ENCODE data around the gene RPS6KB2. TPM values are rescaled to one million over a fixed set of nuclear protein-coding genes. Genes with fewer than 3 reads are reported as not detected.
A peak's percentile ranks its signal among the peaks of the same experiment; 100 is the strongest.
"Not testable (repeated sequence)": the region's sequence is repeated elsewhere in the genome, so short reads cannot be mapped to it uniquely, and the experiment has no call there.

Gene RPS6KB2
- total RNA-seq, 1 donor from 2014 or later: 25.1 TPM

DNA sequence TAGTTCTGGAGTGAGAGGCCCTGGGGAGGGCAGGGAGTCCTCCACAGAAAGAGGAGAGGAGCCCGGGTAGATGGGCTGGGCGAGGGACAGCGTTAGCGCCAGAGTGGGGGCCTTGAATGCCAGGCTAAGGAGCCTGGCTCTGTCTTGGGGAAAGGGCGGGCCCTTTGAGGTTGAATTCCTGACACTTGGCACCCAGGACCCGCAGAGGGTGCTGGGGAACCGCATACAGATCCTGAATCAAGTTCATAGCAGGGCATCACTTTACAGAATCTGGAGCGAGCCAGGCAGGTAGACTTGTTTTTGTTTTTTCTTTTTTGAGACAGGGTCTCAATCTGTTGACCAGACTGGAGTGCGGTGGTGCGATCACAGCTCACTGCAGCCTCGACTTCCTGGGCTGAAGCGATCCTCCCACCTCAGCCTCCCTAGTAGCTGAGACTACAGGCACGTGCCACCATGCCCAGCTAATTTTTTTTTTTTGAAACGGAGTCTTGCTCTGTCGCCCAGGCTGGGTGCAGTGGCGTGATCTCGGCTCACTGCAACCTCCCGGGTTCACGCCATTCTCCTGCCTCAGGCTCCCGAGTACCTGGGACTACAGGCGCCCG, 6.8 kb upstream of the RPS6KB2 start:
- no peak for ATAC-seq
- intact Hi-C loops (cut with micrococcal nuclease): no loop called here
- no peak for DNase-seq

DNA sequence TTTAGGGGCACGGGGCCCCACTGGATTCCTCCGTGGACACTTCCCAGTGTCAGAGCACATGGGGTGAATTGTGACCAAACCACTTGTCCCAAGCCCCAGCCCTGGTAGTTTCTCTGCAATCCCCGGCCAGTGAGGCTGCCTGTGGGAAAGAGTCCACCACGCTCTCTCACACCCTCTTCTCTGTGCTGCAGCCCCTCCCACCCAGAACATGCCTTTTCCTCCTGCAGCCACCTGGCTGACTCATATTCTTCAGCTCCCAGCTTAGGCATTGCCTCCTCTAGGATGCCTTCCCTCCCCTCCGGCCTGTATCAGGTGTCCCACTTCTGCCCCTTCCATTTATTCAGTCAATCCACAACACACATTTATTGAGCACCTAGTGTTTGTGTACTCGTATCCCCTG, 5.4 kb upstream of the RPS6KB2 start:
- ATAC-seq: no peak
- DNase-seq: no peak
- intact Hi-C loops (cut with micrococcal nuclease): no loop called here

DNA sequence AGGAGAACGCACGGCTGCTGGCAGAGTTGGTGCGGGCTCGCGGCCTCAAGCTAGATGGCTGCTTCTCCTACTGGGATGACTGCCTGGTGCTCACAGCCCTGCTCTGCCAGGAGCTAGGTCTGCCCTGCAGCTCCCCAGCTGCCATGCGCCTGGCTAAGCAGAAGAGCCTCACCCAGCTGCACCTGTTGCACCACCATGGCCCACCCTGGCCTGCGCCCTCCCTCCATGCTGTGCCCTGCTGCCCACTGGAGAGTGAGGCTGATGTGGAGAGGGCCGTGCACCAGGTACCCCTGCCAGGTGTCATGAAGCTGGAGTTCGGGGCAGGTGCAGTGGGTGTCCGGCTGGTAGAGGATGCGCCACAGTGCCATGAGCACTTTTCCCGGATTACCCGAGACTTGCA, 4.8 kb upstream of the RPS6KB2 start:
- ATAC-seq (no peak), DNase-seq (no peak)
- intact Hi-C loops (cut with micrococcal nuclease): no loop called here

DNA sequence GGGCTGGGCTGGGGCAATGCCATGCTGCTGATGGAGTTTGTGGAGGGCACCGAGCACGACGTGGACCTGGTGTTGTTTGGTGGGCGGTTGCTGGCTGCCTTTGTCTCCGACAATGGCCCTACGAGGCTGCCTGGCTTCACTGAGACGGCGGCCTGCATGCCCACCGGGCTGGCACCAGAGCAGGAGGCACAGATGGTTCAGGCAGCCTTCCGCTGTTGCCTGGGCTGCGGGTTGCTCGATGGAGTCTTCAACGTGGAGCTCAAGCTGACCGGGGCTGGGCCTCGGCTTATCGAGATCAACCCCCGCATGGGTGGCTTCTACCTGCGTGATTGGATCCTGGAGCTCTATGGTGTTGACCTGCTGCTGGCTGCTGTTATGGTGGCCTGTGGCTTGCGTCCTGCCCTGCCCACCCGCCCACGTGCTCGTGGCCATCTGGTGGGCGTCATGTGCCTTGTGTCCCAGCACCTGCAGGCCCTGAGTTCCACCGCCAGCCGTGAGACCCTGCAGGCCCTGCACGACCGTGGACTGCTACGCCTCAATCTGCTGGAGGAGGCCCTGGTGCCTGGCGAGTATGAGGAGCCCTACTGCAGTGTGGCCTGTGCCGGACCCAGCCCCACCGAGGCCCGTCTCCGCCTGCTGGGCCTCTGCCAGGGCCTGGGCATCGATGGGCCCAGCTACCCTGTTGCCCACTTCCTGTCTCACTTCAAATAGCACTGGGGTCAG, 4.2 kb upstream of the RPS6KB2 start:
- no peak for ATAC-seq
- intact Hi-C loops (cut with micrococcal nuclease): no loop called here
- no peak for DNase-seq

DNA sequence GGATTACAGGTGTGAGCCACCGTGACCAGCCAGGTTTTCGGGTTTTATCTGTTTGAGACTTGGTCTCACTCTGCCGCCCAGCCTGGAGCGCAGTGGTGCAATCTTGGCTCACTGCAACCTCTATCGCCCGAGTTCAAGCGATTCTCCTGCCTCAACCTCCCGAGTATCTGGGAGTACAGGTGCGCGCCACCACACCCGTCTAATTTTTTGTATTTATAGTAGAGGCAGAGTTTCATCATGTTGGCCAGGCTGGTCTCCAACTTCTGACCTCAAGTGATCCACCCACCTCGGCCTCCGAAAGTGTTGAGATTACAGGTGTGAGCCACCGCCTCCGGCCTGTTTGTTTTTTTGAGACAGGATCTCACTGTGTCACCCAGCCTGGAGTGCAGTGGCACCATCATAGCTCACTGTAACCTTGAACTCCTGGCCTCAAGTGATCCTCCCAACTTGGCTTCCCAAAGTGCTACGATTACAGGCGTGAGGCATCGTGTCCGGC, 882 bp upstream of the RPS6KB2 start:
- DNase-seq; ATAC-seq; intact Hi-C loops (cut with micrococcal nuclease): not testable (repeated sequence)

DNA sequence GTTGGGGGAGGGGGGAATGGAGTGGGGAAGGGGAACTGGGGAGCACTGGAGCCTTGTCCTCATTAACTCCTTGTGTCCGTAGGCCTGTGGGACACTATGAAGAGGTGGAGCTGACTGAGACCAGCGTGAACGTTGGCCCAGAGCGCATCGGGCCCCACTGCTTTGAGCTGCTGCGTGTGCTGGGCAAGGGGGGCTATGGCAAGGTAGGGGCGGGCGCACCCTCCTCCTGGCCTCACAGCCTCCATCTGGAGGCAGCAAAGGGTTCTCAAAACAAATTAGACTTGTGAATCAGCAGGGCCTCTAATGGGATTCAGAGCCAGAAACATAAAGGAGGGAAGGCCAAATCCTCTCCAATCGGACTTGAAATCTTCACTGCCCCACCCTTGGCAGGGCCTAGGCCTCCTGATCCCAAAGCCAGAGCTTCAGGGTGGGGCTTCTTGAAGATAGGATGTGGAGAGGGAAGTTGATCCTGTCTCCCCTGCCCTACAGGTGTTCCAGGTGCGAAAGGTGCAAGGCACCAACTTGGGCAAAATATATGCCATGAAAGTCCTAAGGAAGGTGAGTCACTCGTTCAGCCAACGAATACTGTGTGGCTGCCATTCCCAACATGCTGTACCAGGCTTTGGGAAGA, 859 bp downstream of the RPS6KB2 start:
- ATAC-seq: no peak
- intact Hi-C loops (cut with micrococcal nuclease): no loop called here
- DNase-seq: no peak

DNA sequence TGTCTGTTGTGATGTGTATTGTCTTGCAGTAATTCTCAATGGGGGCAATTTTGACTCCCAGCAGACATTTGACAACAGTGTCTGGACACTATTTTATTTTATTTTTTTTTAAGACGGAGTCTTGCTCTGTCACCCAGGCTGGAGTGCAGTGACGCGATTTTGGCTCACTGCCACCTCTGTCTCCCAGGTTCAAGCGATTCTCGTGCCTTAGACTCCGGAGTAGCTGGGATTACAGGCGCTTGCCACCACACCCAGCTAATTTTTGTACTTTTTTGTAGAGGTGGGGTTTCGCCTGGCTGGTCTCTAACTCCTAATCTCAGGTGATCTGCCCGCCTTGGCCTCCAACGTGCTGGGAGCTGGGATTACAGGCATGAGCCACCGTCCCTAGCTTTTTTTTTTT, 1.4 kb downstream of the RPS6KB2 start:
- DNase-seq (no peak), ATAC-seq (no peak)
- intact Hi-C loops (cut with micrococcal nuclease): no loop called here

DNA sequence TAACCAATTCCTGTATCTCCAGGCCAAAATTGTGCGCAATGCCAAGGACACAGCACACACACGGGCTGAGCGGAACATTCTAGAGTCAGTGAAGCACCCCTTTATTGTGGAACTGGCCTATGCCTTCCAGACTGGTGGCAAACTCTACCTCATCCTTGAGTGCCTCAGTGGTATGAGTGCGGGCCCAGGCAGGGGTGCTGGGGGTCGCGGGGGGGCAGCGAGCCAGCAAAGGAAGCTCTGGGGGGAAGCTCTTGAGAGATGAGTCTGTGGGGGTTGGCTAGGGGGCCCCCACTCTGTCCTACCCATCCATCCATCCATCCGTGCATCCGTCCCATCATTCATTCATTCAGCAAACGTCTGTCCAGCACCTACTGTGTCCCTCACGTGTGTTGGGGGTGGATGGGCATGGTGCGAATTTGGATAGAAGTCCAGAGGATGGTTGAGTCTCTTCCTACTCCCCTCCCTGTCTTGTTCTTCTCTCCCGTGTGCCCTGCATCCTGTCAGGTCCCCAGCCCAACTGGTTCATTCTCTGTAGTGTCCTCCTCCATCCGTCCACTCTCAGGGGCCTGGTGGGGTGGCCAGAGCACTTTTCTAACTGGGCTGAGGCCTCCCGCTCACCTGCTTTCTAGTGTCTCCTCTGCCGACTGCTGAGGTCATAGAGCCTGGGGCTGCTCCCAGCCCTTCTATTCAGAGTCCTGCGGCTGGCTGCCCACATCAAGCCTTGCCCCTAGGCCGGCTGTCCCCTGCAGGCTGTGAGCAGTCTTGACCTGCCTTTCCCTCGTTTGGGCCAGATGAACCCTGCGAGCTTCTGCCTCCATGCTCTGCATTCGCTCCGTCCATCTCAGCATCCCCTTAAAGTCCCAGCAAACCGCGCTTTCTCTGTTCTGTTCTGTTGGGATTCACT, 3.3 kb downstream of the RPS6KB2 start:
- no peak for DNase-seq
- intact Hi-C loops (cut with micrococcal nuclease): no loop called here
- ATAC-seq: no peak

DNA sequence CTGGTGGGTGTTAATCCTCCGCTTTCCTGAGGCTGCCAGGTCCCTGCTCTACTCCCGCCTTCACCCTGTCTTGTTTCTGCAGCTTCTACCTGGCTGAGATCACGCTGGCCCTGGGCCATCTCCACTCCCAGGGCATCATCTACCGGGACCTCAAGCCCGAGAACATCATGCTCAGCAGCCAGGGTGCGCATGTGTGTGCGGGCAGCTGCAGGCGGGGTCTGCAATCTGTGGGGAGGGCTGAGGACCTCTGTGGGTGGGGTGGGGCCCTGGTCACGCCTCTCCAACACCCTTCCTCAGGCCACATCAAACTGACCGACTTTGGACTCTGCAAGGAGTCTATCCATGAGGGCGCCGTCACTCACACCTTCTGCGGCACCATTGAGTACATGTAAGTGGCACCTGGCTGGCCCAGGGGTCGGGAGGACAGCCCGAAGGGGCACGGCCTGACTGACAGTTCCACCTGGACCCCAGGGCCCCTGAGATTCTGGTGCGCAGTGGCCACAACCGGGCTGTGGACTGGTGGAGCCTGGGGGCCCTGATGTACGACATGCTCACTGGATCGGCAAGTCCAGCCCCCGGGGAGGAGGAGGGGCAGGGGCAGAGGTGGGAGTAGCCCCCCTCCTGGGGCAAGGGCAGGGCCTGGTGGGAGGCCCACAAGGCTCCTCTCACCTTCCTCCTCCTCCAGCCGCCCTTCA, 4.5 kb downstream of the RPS6KB2 start:
- ATAC-seq (no peak), DNase-seq (no peak)
- intact Hi-C loops (cut with micrococcal nuclease): no loop called here

DNA sequence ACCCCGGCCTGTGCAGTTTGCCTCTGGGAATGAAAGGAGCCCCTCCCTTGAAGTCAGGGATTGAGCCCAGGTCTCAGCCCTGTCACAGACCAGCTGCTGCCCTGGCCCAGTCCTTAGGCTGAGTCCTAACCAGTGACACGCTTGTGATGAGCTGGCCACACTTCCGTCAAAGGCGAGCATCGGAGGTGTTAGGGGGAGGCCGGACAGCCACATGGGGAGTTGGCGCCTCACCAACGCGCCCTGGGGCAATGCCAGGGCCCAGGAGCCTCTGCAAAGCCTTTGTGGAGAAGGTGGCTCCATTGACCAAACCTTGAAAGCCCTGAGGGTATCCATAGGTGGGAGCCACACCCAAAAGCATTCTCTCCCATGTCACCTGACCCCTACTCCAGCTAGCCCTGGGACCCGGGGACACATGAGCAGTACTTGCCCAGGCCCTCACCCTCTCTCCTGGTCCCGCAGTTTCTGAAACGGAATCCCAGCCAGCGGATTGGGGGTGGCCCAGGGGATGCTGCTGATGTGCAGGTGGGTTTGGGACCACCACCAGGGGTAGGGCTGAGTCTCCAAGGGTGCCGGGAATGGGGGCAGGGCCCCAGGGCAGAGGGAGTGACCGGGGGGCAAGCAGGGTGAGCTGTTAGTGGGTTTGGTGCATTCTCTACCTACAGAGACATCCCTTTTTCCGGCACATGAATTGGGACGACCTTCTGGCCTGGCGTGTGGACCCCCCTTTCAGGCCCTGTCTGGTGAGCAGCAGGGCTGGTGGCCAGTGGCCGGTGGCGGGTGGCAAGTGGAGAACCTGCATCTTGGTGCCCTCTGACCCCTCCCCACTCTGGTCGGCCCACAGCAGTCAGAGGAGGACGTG, 5.5 kb downstream of the RPS6KB2 start:
- no peak for DNase-seq
- ATAC-seq: no peak
- intact Hi-C loops (cut with micrococcal nuclease): no loop called here

DNA sequence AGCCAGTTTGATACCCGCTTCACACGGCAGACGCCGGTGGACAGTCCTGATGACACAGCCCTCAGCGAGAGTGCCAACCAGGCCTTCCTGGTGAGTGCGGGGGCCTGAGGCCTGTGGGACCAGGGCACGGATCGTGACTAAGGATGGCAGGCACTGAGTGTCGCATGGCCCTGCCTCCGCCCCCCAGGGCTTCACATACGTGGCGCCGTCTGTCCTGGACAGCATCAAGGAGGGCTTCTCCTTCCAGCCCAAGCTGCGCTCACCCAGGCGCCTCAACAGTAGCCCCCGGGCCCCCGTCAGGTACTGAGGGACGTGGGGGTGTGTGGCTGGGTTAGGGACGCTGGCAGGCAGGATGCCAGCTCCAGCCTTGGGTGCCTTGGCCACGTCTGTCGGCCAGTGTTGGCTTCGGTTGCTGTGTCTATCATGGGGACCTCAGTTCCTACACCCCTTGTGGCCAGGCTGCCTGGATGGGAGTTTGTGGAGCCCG, 6.1 kb downstream of the RPS6KB2 start:
- DNase-seq (no peak), ATAC-seq (no peak)
- intact Hi-C loops (cut with micrococcal nuclease): no loop called here

DNA sequence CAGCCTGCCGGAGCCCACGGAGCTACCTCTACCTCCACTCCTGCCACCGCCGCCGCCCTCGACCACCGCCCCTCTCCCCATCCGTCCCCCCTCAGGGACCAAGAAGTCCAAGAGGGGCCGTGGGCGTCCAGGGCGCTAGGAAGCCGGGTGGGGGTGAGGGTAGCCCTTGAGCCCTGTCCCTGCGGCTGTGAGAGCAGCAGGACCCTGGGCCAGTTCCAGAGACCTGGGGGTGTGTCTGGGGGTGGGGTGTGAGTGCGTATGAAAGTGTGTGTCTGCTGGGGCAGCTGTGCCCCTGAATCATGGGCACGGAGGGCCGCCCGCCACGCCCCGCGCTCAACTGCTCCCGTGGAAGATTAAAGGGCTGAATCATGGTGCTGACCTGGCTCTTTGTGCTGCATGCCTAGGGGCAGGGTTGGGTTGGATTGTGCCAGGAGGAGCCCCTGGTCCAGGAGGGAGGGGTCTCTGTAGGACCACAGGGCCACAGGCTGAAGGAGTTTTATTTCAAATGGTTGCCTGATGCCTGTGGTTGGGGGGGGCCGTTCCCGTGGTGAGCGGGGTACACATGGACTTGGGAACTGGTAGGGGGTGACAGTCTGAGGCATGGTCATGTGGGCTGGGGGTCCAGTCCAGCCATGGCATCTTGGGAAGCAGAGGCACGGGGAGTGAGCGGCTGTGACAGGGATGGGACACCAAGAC, 6.9 kb downstream of the RPS6KB2 start:
- intact Hi-C loops (cut with micrococcal nuclease): no loop called here
- no peak for DNase-seq
- ATAC-seq: no peak

DNA sequence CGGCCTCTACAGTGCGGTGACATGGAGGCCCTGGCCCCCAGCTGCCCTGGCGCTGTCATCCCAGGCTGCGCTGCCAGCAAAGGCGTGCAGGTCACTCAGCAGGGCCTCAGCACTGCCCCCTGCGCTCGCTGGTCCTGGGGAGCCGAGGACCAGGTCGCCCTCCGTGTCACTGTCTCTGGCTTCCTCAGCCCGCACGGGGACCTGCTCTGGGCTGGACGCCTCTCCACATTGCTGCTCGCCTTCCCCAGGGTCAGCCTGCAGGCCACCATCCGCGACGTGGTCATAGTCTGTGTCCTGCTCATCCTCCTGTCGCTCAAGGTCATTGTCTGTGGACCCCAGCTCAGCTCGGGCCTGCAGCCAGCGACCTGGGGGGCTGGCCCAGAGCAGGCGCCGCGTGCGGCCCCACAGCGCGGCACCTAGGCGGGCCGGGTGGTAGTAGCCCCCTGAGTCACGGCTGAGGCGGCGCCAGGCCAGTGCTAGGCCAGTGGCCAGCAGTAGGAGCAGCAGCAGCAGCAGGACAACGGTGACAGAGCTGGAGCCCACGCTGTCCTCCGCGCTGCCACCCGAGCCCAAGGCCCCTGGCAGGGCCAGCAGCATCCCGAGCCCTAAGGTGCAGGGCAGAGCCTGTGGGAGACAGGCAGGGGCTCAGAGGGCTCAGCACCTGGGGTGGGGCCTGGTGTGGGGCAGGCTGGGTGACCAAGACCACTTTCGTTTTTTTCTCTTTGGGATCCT, 7.6 kb downstream of the RPS6KB2 start:
- DNase-seq (no peak), ATAC-seq (no peak)
- intact Hi-C loops (cut with micrococcal nuclease): no loop called here

DNA sequence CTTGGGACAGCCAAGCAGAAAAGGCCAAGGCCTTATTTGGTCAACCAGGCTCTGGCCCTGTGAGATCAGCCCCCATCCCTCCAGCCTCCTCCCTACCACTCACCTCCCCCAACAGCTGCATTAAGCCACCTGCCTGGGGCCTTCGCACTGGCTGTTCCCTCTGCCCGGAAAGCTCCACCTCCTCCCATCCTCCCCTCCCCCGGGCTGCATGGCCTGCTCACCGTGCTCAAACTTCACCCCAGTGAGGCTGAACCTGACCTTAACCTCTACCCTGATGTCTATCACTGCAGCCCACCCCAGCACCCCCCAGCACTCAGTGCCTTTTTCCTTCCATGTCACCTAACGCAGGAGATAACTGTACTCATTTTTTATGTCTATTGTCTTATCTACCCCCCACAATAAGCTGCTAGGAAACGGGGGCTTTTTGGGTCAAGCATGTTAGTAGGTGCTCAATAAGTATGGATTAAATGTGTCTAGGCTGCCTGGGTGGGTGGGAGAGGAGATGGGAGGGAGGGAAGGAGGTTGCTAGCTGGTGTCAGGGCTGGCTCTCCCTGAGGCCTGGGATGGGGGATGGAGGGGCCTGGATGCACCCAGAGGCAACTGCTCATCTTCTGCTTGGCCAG, 8.3 kb downstream of the RPS6KB2 start:
- peak; percentile 2 for ATAC-seq
- intact Hi-C loops (cut with micrococcal nuclease): no loop called here
- no peak for DNase-seq

DNA sequence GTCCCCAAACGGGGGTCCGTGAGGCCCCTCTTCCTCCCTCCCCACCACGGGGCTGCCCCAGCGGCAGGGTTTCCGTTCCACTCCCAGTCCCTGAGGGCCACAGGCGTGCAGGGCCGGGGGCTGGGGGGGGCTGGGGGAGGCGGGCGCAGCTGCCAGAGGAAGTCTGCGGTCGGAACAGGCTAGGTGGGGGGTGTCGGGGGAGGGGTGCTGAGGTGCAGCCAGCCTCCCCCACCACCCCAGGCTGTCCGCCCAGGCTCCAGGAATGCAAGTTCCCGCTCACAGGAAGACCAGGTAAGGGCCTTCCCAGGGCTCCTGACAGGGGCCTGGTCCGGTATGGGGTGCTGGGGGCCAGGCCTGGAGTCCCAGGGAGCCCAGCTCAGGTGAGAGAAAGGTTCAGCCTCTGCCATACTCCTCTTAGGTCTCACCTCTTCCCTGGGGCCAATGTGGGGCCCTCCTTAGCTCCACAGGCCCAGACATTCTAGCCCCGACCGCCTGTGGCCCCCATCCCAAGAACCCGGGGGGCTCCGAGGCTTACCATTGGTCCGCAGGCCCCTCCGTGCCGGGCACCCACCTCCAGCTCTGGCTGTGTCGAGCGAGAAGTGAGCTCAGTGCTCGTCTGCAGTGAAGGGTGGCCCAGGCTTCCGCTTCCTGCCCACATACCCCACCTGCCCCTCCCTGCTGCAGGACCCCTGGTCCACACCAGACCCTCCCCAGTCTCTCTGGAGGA, 9.0 kb downstream of the RPS6KB2 start, which contains the start of gene PTPRCAP:
PTPRCAP (minus strand) TSS at position 601 of the 727 bp plus-strand sequence; CDS start at position 538, 63 bp downstream.
- peak; percentile 4 for ATAC-seq
- DNase-seq: no peak
- intact Hi-C loops (cut with micrococcal nuclease): no loop called here

DNA sequence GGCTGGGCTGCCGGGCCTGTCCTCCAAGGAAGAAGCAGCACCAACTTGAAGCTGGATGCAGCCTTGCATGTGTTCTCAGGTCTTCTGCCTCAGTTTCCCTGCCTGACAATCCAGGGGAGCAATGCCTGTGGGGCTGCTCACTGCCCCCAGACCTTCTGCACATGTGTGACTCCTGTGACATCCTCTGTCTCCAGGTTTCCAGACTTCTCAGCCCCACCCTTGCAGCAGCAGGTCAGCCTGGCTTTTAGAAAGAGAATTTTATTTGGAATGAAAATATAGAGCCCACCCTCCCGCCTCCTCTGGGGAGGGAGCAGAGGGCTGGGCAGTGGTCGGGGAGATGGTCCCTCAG, 9.5 kb downstream of the RPS6KB2 start:
- intact Hi-C loops (cut with micrococcal nuclease): no loop called here
- DNase-seq: no peak
- no peak for ATAC-seq
